Testis (tissue), 3 donors: ENCODE measurements around the gene B3GALNT1. TPM values are rescaled to one million over a fixed set of nuclear protein-coding genes. Genes with fewer than 3 reads are reported as not detected.

Experiments used
- DNase-seq: peaks from one replicate; pipeline ENCODE4 v3.0.0-alpha.2; 2019
- H3K27ac ChIP-seq, 2 donors: fragments of 200-600 bp; sonication (generic); one replicate each; pipeline ENCODE4 v1.5.1; 2019
- H3K27me3 ChIP-seq: fragments of 200-600 bp; sonication (generic); one replicate; pipeline ENCODE4 v1.5.1; 2019
- H3K36me3 ChIP-seq: fragments of 200-600 bp; sonication (generic); one replicate; pipeline ENCODE4 v1.5.1; 2017; ENCODE audit warnings: low read depth; ENCODE audit errors: missing control alignments
- H3K4me1 ChIP-seq: fragments of 200-600 bp; sonication (generic); one replicate; pipeline ENCODE4 v1.5.1; 2019
- H3K4me3 ChIP-seq, 2 donors: fragments of 200-600 bp; sonication (generic); one replicate each; pipeline ENCODE4 v1.5.1; 2017 to 2019
- H3K9me3 ChIP-seq: fragments of 200-600 bp; sonication (generic); one replicate; pipeline ENCODE4 v1.5.1; 2017
- CTCF ChIP-seq, 3 experiments: fragments of 450-650 bp in 2 of 3; fragments of 200-600 bp in 1 of 3; sonication (generic) in 1 of 3; IDR thresholded peaks; one replicate each; pipeline ENCODE4 v1.5.1; 2016 to 2019; ENCODE audit warnings: antibody characterized with exemption in 3 of 3, mild to moderate bottlenecking in 2 of 3, moderate library complexity in 1 of 3
- POLR2A ChIP-seq: fragments of 450-650 bp; IDR thresholded peaks from one replicate; pipeline ENCODE4 v1.6.1; 2017; ENCODE audit warnings: antibody characterized with exemption, mild to moderate bottlenecking, moderate library complexity
- WGBS, 2 donors: methylation state at CpG; one replicate each; pipeline ENCODE4 v1.1.5; 2018; 5-methylcytosine and 5-hydroxymethylcytosine counted together
- intact Hi-C: fragments of 100-400 bp; cut with DNase I; formaldehyde crosslinking; loops from one replicate; pipeline ENCODE4 v1.15.1; 2023; ENCODE audit warnings: low total_unique reads
- polyA plus RNA-seq: library from polyadenylated mRNA; stranded (reverse); fragments of 350-450 nt; fragmentation: Illumina TruSeq; extraction: RNeasy Lipid Tissue Mini Kit (QIAGEN cat#74804); gene quantifications from one replicate; pipeline ENCODE4 v1.2.3, GENCODE V29; 2014; ENCODE audit warnings: low read depth, low replicate concordance; ENCODE audit not compliant: insufficient read depth
- total RNA-seq, 2 donors: library from RNA; depleted of rRNA; stranded (reverse); fragments of >200 nt; gene quantifications; one replicate each; pipeline ENCODE4 v1.2.3, GENCODE V29; 2016

B3GALNT1 gene
- total and polyA plus RNA-seq, 3 donors from 2014 or later, result 17.0 to 22.0 (median 20.2) TPM

GRCh38 chr3:161083131-161083530 is 22.0 kb downstream of the B3GALNT1 start:
- 90 to 96% methylated on average over 1 of the region's 1 CpG for WGBS, 2 donors
- no peak for DNase-seq

GRCh38 chr3:161082063-161082462 is 23.1 kb downstream of the B3GALNT1 start:
- TF ChIP-seq POLR2A (no peak), CTCF (IDR thresholded peaks at IDR 0.05) (no peak)
- H3K27me3 ChIP-seq, result no peaks in the 10 kb centered on the region
- no peaks in the 10 kb centered on the region for H3K36me3 ChIP-seq
- DNase-seq, result no peak
- H3K9me3 ChIP-seq, result no peaks in the 10 kb centered on the region
- no peak overlapping the region for H3K4me3 ChIP-seq
- intact Hi-C loops, result no loop called here
- H3K4me1 ChIP-seq, result no peaks in the 10 kb centered on the region
- WGBS, 2 donors, result 49 to 50% methylated on average over 2 of the region's 2 CpGs
- no peak overlapping the region for H3K27ac ChIP-seq

More at GRCh38 chr3:161083131-161083530, 22.0 kb downstream of the B3GALNT1 start:
- Histone ChIP-seq H3K27me3 (no peaks in the 10 kb centered on the region), H3K4me1 (no peaks in the 10 kb centered on the region), H3K9me3 (no peaks in the 10 kb centered on the region), H3K36me3 (no peaks in the 10 kb centered on the region), H3K27ac (no peak overlapping the region), H3K4me3 (no peak overlapping the region)
- TF ChIP-seq POLR2A (no peak), CTCF (IDR thresholded peaks at IDR 0.05) (no peak)
- intact Hi-C loops, result no loop called here

- TF ChIP-seq CTCF (IDR thresholded peaks at IDR 0.05) (no peak), POLR2A (no peak)
- DNase-seq, result no peak
- H3K9me3 ChIP-seq, result no peaks in the 10 kb centered on the region
- no peaks in the 10 kb centered on the region for H3K27me3 ChIP-seq
- intact Hi-C loops, result no loop called here
- H3K4me1 ChIP-seq, result no peaks in the 10 kb centered on the region
- no peak overlapping the region for H3K27ac ChIP-seq
- no peaks in the 10 kb centered on the region for H3K36me3 ChIP-seq
- 45 to 63% methylated on average over 4 of the region's 4 CpGs for WGBS, 2 donors
- no peak overlapping the region for H3K4me3 ChIP-seq
Measured at GRCh38 chr3:161081633-161082032, 23.5 kb downstream of the B3GALNT1 start.

GRCh38 chr3:161073181-161073580 is 32.0 kb downstream of the B3GALNT1 start:
- Histone ChIP-seq H3K4me1 (no peaks in the 10 kb centered on the region), H3K4me3 (no peak overlapping the region), H3K27me3 (no peaks in the 10 kb centered on the region), H3K27ac (no peak overlapping the region), H3K36me3 (no peaks in the 10 kb centered on the region), H3K9me3 (no peaks in the 10 kb centered on the region)
- 90 to 94% methylated on average over 1 of the region's 1 CpG for WGBS, 2 donors
- intact Hi-C loops, result no loop called here
- TF ChIP-seq POLR2A (no peak), CTCF (IDR thresholded peaks at IDR 0.05) (no peak)
- no peak for DNase-seq

- H3K27ac ChIP-seq, result no peak overlapping the region
- intact Hi-C loops, result no loop called here
- no peaks in the 10 kb centered on the region for H3K27me3 ChIP-seq
- no peak for DNase-seq
- no peaks in the 10 kb centered on the region for H3K36me3 ChIP-seq
- no peaks in the 10 kb centered on the region for H3K9me3 ChIP-seq
- H3K4me1 ChIP-seq, result no peaks in the 10 kb centered on the region
- no peak for TF ChIP-seq POLR2A
- TF ChIP-seq CTCF (IDR thresholded peaks at IDR 0.05), result no peak
- H3K4me3 ChIP-seq, result no peak overlapping the region
Measured at GRCh38 chr3:161072751-161073150, 32.4 kb downstream of the B3GALNT1 start.
